ENCODE measurements around the gene ITGB8. TPM values are rescaled to one million over a fixed set of nuclear protein-coding genes. Genes with fewer than 3 reads are reported as not detected.
"Not testable (repeated sequence)": the region's sequence is repeated elsewhere in the genome, so short reads cannot be mapped to it uniquely, and the experiment has no call there.

ITGB8 gene
- total RNA-seq = 66.5 TPM

- DNase-seq (ENCODE audit: low spot score) = peak; percentile 85
Measured at GRCh38 chr7:20330239-20330927, at the start of gene ITGB8. ITGB8 (plus strand) TSS chr7:20330900; CDS start chr7:20331807, 907 bp downstream.

GRCh38 chr7:20282959-20283358 lies 47.7 kb upstream of the ITGB8 start:
- DNase-seq (ENCODE audit: low spot score) = no peak

GRCh38 chr7:20283385-20283784 lies 47.3 kb upstream of the ITGB8 start:
- no peak for DNase-seq (ENCODE audit: low spot score)

GRCh38 chr7:20284003-20284770 lies 46.5 kb upstream of the ITGB8 start:
- no peak for DNase-seq (ENCODE audit: low spot score)

- no peak for DNase-seq (ENCODE audit: low spot score)
Measured at GRCh38 chr7:20284771-20285143, 45.9 kb upstream of the ITGB8 start.

GRCh38 chr7:20287317-20287716 lies 43.4 kb upstream of the ITGB8 start:
- DNase-seq (ENCODE audit: low spot score) = no peak

GRCh38 chr7:20288036-20288435 lies 42.7 kb upstream of the ITGB8 start:
- DNase-seq (ENCODE audit: low spot score) = no peak

- DNase-seq (ENCODE audit: low spot score) = no peak
Measured at GRCh38 chr7:20290505-20291111, 40.1 kb upstream of the ITGB8 start.

- DNase-seq (ENCODE audit: low spot score) = no peak
Measured at GRCh38 chr7:20293336-20293735, 37.4 kb upstream of the ITGB8 start.

- no peak for DNase-seq (ENCODE audit: low spot score)
Measured at GRCh38 chr7:20296444-20296843, 34.3 kb upstream of the ITGB8 start.

- DNase-seq (ENCODE audit: low spot score) = no peak
Measured at GRCh38 chr7:20296901-20297300, 33.8 kb upstream of the ITGB8 start.

GRCh38 chr7:20298486-20298901 lies 32.2 kb upstream of the ITGB8 start:
- DNase-seq (ENCODE audit: low spot score) = no peak

GRCh38 chr7:20299145-20299544 lies 31.6 kb upstream of the ITGB8 start:
- no peak for DNase-seq (ENCODE audit: low spot score)

GRCh38 chr7:20299647-20300312 lies 30.9 kb upstream of the ITGB8 start:
- DNase-seq (ENCODE audit: low spot score) = no peak

GRCh38 chr7:20301311-20301939 lies 29.3 kb upstream of the ITGB8 start:
- DNase-seq (ENCODE audit: low spot score) = no peak

- not testable (repeated sequence) for DNase-seq (ENCODE audit: low spot score)
Measured at GRCh38 chr7:20302300-20302699, 28.4 kb upstream of the ITGB8 start.

- DNase-seq (ENCODE audit: low spot score) = no peak
Measured at GRCh38 chr7:20302891-20303290, 27.8 kb upstream of the ITGB8 start.

- DNase-seq (ENCODE audit: low spot score) = no peak
Measured at GRCh38 chr7:20304366-20304765, 26.3 kb upstream of the ITGB8 start.

GRCh38 chr7:20305726-20306125 lies 25.0 kb upstream of the ITGB8 start:
- DNase-seq (ENCODE audit: low spot score) = no peak

- no peak for DNase-seq (ENCODE audit: low spot score)
Measured at GRCh38 chr7:20306180-20306946, 24.3 kb upstream of the ITGB8 start.

GRCh38 chr7:20307119-20307518 lies 23.6 kb upstream of the ITGB8 start:
- no peak for DNase-seq (ENCODE audit: low spot score)
